H1 (cell line): ENCODE data around the gene PARM1. TPM values are rescaled to one million over a fixed set of nuclear protein-coding genes. Genes with fewer than 3 reads are reported as not detected.

ENCODE experiments used
- CTCF ChIA-PET: fragments of 300-600 bp; sonication (Branson Sonifier 250); formaldehyde crosslinking; loops from one replicate; lab custom pipeline; 2021; ENCODE audit not compliant: partially characterized antibody; lab: Charles Lee
- POLR2A ChIA-PET: fragments of 300-600 bp; sonication (Branson Sonifier 250); formaldehyde crosslinking; loops from one replicate; lab custom pipeline; 2021; ENCODE audit warnings: inconsistent platforms; ENCODE audit not compliant: partially characterized antibody; lab: Charles Lee
- DNase-seq, 2 experiments: peaks; one replicate each; pipeline versions ENCODE4 v3.0.0 to v3.0.0-alpha.2; 2010 to 2022; ENCODE audit warnings: low spot score in 2 of 2, low read depth in 1 of 2, mixed read lengths in 1 of 2
- FAIRE-seq: peaks from 2 replicates; lab custom pipeline; 2011; peaks lifted over from hg19 to GRCh38; lab: Jason Lieb, UNC
- H2AFZ ChIP-seq: 2 replicates; pipeline ENCODE4 v1.8.1; 2012; ENCODE audit warnings: low read length, inconsistent platforms
- H2AK5ac ChIP-seq: 2 replicates; pipeline ENCODE4 v1.6.1; 2013; ENCODE audit warnings: low read depth, low read length
- H2BK120ac ChIP-seq: replicated peaks from 2 replicates; pipeline ENCODE3; 2013; ENCODE audit warnings: low read depth, low read length, inconsistent platforms
- H2BK12ac ChIP-seq: 2 replicates; pipeline ENCODE4 v1.6.1; 2013; ENCODE audit warnings: low read depth, low read length
- H2BK15ac ChIP-seq: 2 replicates; pipeline ENCODE4 v1.6.1; 2013; ENCODE audit warnings: low read length
- H2BK20ac ChIP-seq: 2 replicates; pipeline ENCODE4 v1.6.1; 2013; ENCODE audit warnings: low read length
- H2BK5ac ChIP-seq: 2 replicates; pipeline ENCODE4 v1.6.1; 2013; ENCODE audit warnings: low read depth, low read length
- H3K14ac ChIP-seq: 2 replicates; pipeline ENCODE4 v1.6.1; 2013; ENCODE audit warnings: inconsistent platforms; ENCODE audit not compliant: insufficient read length
- H3K18ac ChIP-seq: 2 replicates; pipeline ENCODE4 v1.6.1; 2013; ENCODE audit warnings: low read length; ENCODE audit errors: extremely low read depth
- H3K23ac ChIP-seq: 2 replicates; pipeline ENCODE4 v1.6.1; 2013; ENCODE audit warnings: inconsistent platforms; ENCODE audit not compliant: insufficient read length
- H3K23me2 ChIP-seq: 2 replicates; pipeline ENCODE4 v1.6.1; 2013; ENCODE audit warnings: low read depth, low read length
- H3K27ac ChIP-seq: 2 replicates; pipeline ENCODE4 v1.6.1; 2011; ENCODE audit warnings: low read depth, low read length, inconsistent platforms
- H3K27me3 ChIP-seq, 4 experiments: replicated peaks in 1 of 4; 1 replicate in 1 of 4; 2 replicates in 3 of 4; pipeline versions ENCODE4 v1.6.1 to v1.8.1; 2011 to 2013; ENCODE audit warnings: low read length in 3 of 4, mild to moderate bottlenecking in 3 of 4, inconsistent platforms in 2 of 4, mixed read lengths in 2 of 4, moderate library complexity in 1 of 4; ENCODE audit not compliant: control insufficient read depth in 3 of 4, insufficient read depth in 3 of 4; ENCODE audit errors: extremely low read depth in 1 of 4
- H3K36me3 ChIP-seq, 4 experiments: 2 replicates each; pipeline versions ENCODE4 v1.6.1 to v1.8.1; 2011 to 2013; ENCODE audit warnings: mild to moderate bottlenecking in 4 of 4, low read length in 3 of 4, moderate library complexity in 2 of 4, control low read depth in 1 of 4, inconsistent platforms in 1 of 4; ENCODE audit not compliant: insufficient read depth in 4 of 4, control insufficient read depth in 2 of 4
- H3K4ac ChIP-seq: replicated peaks from 2 replicates; pipeline ENCODE3; 2013; ENCODE audit warnings: low read length, low read depth, mixed read lengths, inconsistent platforms; ENCODE audit not compliant: insufficient read length
- H3K4me1 ChIP-seq, 4 experiments: replicated peaks in 1 of 4; 1 replicate in 1 of 4; 2 replicates in 3 of 4; pipeline versions ENCODE4 v1.6.1 to v1.8.1; 2011 to 2013; ENCODE audit warnings: low read length in 3 of 4, inconsistent platforms in 2 of 4, mixed read lengths in 1 of 4; ENCODE audit not compliant: insufficient read depth in 4 of 4, control insufficient read depth in 3 of 4
- H3K4me2 ChIP-seq, 2 experiments: 2 replicates each; pipeline versions ENCODE4 v1.6.1 to v1.8.1; 2011 to 2013; ENCODE audit warnings: low read depth in 2 of 2, low read length in 2 of 2, control low read depth in 1 of 2, inconsistent platforms in 1 of 2, mild to moderate bottlenecking in 1 of 2; ENCODE audit not compliant: insufficient read depth in 1 of 2
- H3K4me3 ChIP-seq, 4 experiments: fragments of 200-600, 300-600 bp in 1 of 4; sonication (generic), shearing (Covaris generic), sonication (Bioruptor Twin) in 1 of 4; 2 replicates each; pipeline versions ENCODE4 v1.5.1 to v1.8.1; 2011 to 2016; ENCODE audit warnings: low read length in 4 of 4, low read depth in 3 of 4, control low read depth in 2 of 4, inconsistent platforms in 2 of 4, mild to moderate bottlenecking in 2 of 4, mixed read lengths in 1 of 4, moderate library complexity in 1 of 4; ENCODE audit not compliant: insufficient read depth in 2 of 4; ENCODE audit errors: extremely low read depth in 1 of 4
- H3K56ac ChIP-seq: replicated peaks from 2 replicates; pipeline ENCODE3; 2013; ENCODE audit warnings: low read depth, mild to moderate bottlenecking, mixed read lengths, low read length, inconsistent platforms; ENCODE audit not compliant: insufficient read length
- H3K79me1 ChIP-seq: 2 replicates; pipeline ENCODE4 v1.6.1; 2013; ENCODE audit warnings: low read depth, low read length, control low read depth
- H3K79me2 ChIP-seq, 2 experiments: 2 replicates each; pipeline versions ENCODE4 v1.6.1 to v1.8.1; 2012 to 2013; ENCODE audit warnings: low read length in 2 of 2, mild to moderate bottlenecking in 2 of 2, inconsistent platforms in 1 of 2; ENCODE audit not compliant: insufficient read depth in 2 of 2, control insufficient read depth in 1 of 2
- H3K9ac ChIP-seq, 4 experiments: replicated peaks in 1 of 4; 1 replicate in 1 of 4; 2 replicates in 3 of 4; pipeline versions ENCODE4 v1.6.1 to v1.8.1; 2011 to 2013; ENCODE audit warnings: low read depth in 3 of 4, low read length in 3 of 4, control low read depth in 2 of 4, mild to moderate bottlenecking in 2 of 4, moderate library complexity in 2 of 4, inconsistent platforms in 1 of 4; ENCODE audit errors: extremely low read depth in 1 of 4
- H3K9me3 ChIP-seq, 2 experiments: 2 replicates each; pipeline versions ENCODE4 v1.6.1 to v1.8.1; 2012 to 2013; ENCODE audit warnings: mild to moderate bottlenecking in 2 of 2, moderate library complexity in 2 of 2, control low read depth in 1 of 2, inconsistent platforms in 1 of 2, low read depth in 1 of 2, low read length in 1 of 2, mixed read lengths in 1 of 2; ENCODE audit not compliant: insufficient read depth in 2 of 2
- H4K20me1 ChIP-seq, 2 experiments: replicated peaks in 1 of 2; 2 replicates each; pipeline versions ENCODE3 to v1.8.1; 2011 to 2013; ENCODE audit warnings: inconsistent platforms in 2 of 2, low read length in 2 of 2, mild to moderate bottlenecking in 1 of 2; ENCODE audit not compliant: insufficient read depth in 2 of 2, control insufficient read depth in 1 of 2
- H4K5ac ChIP-seq: 2 replicates; pipeline ENCODE4 v1.6.1; 2013; ENCODE audit warnings: low read length, low read depth, mixed read lengths, inconsistent platforms; ENCODE audit not compliant: insufficient read length
- H4K8ac ChIP-seq: 2 replicates; pipeline ENCODE4 v1.8.0; 2013; ENCODE audit warnings: mild to moderate bottlenecking, moderate library complexity, low read length, inconsistent platforms; ENCODE audit not compliant: insufficient read depth; ENCODE audit errors: extremely low read depth
- H4K91ac ChIP-seq: replicated peaks from 2 replicates; pipeline ENCODE3; 2013; ENCODE audit warnings: low read length, mixed read lengths, inconsistent platforms; ENCODE audit not compliant: insufficient read length
- CEBPB ChIP-seq: IDR thresholded peaks from 2 replicates; pipeline ENCODE4 v1.6.1; 2012; ENCODE audit warnings: low read depth, low read length
- EGR1 ChIP-seq: IDR thresholded peaks from 2 replicates; pipeline ENCODE4 v1.6.1; 2011; ENCODE audit warnings: low read depth, low read length, borderline replicate concordance
- TEAD4 ChIP-seq: IDR thresholded peaks from 2 replicates; pipeline ENCODE4 v1.6.1; 2012; ENCODE audit warnings: low read depth, low read length, inconsistent platforms, mixed read lengths
- WGBS, 2 experiments: shearing (Covaris generic) in 1 of 2; methylation state at CpG; one replicate each; pipeline versions ENCODE4 v1.1.6 to v1.1.7; 2013 to 2015; ENCODE audit warnings: low lambda C conversion rate in 2 of 2, mixed read lengths in 2 of 2, inconsistent platforms in 1 of 2, low coverage in 1 of 2, missing lambda C conversion rate in 1 of 2; ENCODE audit not compliant: insufficient replicate concordance in 2 of 2, insufficient coverage in 1 of 2, insufficient read length in 1 of 2; ENCODE audit errors: extremely low coverage in 1 of 2, missing lambda C conversion rate in 1 of 2; 5-methylcytosine and 5-hydroxymethylcytosine counted together
- polyA plus RNA-seq, 7 experiments: library from polyadenylated mRNA; depleted of rRNA in 3 of 7; stranded (reverse) in 5 of 7; unstranded in 2 of 7; fragments of >200 nt in 5 of 7; fragments of 200-250 nt in 2 of 7; gene quantifications; 1 replicate in 5 of 7; 2 replicates in 1 of 7; 4 replicates in 1 of 7; pipeline versions ENCODE4 v1.2.1 to v1.2.3, GENCODE V29; 2011 to 2013; ENCODE audit warnings: missing spikeins in 2 of 7, mixed read lengths in 2 of 7
- total RNA-seq: library from RNA; stranded (reverse); fragmentation: NEBNext Ultra II Directional; extraction: Animal tissue kit (Norgen Biotek cat#: 25700); gene quantifications from 2 replicates; pipeline ENCODE4 v1.2.1, GENCODE V29; 2021

The PARM1 gene
- total and polyA plus RNA-seq, 2 of the 8 experiments (the other 6 are each of a cell fraction or from before 2014, with no cell fraction given) = 2.0 to 5.3 TPM

DNA sequence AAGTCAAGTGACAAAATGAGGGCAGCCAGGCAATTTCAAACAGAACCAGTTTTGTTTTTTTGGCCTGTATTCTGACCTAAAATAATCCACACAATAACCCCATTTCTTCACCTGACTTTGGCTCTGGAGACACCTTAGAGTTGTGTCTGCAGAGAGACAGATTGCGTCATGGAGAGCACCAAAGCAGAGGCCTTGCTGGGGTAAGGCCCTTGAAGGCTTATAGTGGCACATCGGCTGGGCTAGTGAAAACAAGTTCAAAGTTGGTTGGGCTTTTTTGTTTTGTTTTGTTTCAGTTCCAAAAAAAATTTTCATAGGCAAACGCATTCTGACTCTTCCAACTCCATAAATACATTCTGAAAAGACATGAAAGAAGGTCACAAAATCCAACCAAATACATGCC, 34.4 kb downstream of the PARM1 start:
- FAIRE-seq = no peak
- Histone ChIP-seq H3K79me1 (no peaks in the 10 kb centered on the region), H2BK120ac (no peak overlapping the region), H3K18ac (no peak overlapping the region), H3K9ac (no peak overlapping the region), H3K4ac (no peak overlapping the region), H3K9me3 (no peaks in the 10 kb centered on the region), H3K23ac (no peak overlapping the region), H3K23me2 (no peaks in the 10 kb centered on the region; the same call in 1 of the 2 replicates), H2BK12ac (no peak overlapping the region), H2BK15ac (no peak overlapping the region), H4K5ac (no peak overlapping the region), H4K91ac (no peak overlapping the region), H2AFZ (no peak overlapping the region), H4K20me1 (no peaks in the 10 kb centered on the region), H3K36me3 (no peaks in the 10 kb centered on the region), H3K4me2 (no peak overlapping the region), H3K79me2 (no peaks in the 10 kb centered on the region), H3K4me1 (no peaks in the 10 kb centered on the region), H3K4me3 (no peak overlapping the region), H2BK20ac (no peak overlapping the region), H4K8ac (no peak overlapping the region), H2AK5ac (no peak overlapping the region), H3K56ac (no peak overlapping the region), H2BK5ac (no peak overlapping the region), H3K14ac (no peak overlapping the region), H3K27me3 (no peaks in the 10 kb centered on the region), H3K27ac (no peak overlapping the region)
- 93% methylated on average over 3 of the region's 3 CpGs; no CpG with 5 or more reads in 1 of the 2 experiments for WGBS, 2 experiments
- POLR2A ChIA-PET = no interaction called here
- DNase-seq = no peak
- CTCF ChIA-PET = no interaction called here
- TF ChIP-seq TEAD4 (no peak), CEBPB (peak; percentile 59), EGR1 (no peak)
